ENCODE measurements around the gene TNIK. TPM values are rescaled to one million over a fixed set of nuclear protein-coding genes. Genes with fewer than 3 reads are reported as not detected.
"Not testable (repeated sequence)": the region's sequence is repeated elsewhere in the genome, so short reads cannot be mapped to it uniquely, and the experiment has no call there.

TNIK gene
- total RNA-seq, 1 experiment from 2014 or later = 8.7 TPM

DNA sequence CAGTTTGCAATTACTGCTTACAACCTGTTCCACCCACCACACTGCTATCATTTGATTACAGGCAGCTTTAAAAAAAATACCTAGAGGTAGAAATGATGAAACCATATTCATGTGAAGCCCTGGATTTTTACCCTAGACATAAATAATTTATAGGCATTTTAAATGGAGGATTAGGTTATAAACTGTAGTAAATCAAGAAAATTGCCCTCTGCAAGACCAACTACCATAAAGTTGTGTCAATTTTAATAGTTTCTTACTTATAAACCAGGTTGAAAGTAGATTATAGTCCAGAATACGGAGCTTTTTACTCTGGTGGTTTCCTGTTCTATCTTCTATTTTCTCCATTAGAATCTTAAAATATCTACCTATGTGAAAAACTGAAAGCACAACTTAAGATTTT, 13.9 kb downstream of the TNIK start:
- DNase-seq (ENCODE audit: low read depth) = no peak

DNA sequence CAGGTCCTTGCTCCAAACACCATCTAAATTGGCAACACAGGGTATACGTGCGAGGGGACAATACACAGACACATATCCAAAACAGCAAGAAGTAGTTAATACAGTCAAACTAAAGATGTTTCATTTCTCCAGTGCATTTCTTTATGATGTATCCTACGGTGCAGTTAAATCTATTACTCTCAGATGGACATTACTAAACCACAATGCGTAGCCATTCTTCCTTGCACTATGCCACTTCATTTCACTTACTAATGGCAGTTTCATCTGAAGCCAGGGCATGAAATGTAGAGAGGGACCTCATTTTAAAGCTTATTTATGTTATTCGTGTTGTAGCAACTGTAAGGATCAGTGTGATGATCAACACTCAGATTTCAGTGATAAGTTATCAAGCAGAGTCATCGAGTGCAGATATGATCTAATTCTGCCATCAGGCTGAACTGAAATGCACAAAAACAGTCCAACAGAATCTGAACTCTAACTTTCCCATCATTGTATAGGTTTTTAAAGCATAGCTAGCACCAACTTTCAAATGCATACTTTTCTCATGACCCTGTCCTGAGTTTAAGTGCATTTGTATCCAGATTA, 14.5 kb downstream of the TNIK start:
- no peak for DNase-seq (ENCODE audit: low read depth)

DNA sequence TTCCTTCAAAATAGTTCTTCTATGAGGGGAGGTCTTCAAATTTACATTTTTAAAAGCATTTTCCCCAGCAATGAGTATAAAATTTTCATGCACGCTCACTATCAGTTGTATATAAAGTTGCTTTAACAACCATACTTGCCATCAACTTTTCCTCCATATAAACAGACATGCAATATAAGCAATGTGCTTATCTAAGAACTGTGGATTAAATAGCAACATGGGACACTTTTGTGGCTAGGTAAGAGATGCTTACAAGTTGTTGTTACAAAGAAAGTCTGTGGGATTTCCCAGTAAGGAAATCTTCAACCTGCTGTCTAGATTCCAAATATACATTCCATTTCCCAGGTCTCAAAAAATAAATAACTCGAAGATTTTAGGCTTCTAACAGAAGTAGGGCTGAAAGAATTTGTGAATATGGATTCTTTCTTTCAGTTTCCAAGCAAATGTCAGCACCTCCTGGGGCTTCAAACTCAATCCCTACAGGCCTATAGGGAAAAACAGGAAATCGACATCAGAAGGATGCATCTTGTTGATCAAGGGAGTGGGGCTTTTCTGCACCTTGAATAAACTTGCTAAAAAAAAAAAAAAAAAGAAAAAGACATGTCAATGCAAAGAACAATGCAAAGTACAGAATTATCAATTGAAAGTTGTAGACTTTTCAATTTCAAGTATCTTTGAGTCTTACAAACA, 16.1 kb downstream of the TNIK start:
- no peak for DNase-seq (ENCODE audit: low read depth)

DNA sequence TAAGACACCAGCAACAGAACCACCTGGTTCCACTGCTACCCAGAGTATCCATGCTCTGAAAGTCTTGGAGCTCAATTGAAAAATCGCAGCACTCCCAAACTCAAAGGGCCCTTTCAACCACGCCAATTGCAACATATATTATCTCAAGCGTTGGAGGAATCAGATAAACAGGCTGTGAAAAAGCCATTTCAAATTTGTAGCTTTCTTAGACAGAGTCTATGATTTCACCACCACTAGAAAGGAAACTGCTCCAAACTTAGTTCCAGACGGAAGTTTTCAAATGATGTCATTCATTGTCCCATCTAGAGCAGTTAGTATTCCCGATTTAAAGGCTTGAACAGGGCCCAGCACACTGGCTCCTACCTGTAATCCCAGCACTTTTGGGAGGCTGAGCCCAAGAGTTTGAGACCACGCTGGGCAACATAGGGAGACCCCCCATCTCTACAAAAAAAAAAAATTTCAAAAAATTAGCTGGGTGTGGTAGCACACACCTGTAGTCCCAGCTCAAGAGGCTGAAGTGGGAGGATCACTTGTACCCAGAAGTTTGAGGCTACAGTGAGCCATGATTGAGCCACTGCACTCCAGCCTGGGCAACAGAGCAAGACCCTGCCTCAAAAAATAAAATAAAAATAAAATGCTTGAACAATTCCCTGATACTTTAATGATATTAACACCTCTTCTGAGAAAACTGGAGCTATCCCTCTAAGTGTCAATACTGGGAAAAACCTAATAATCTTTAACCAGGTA, 16.8 kb downstream of the TNIK start:
- no peak for DNase-seq (ENCODE audit: low read depth)

DNA sequence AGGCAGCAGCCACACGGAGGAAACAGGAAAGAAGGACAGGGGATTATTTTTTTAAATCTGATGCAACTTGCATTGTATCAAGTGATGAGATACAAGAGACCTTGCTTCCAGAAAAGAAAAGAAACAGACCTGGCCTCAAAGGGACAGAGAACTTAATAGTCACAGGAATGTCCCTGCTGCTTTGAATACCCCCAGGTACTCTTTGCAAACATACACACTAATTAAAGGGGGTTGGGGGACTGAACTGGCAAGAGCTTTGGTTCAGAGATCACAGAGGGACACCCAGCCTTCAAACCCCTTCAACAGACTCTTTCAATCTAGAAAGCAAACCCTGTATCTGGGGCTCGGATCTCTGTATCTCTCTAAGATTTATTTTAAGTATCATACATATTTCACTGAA, 18.0 kb downstream of the TNIK start:
- DNase-seq (ENCODE audit: low read depth) = no peak

DNA sequence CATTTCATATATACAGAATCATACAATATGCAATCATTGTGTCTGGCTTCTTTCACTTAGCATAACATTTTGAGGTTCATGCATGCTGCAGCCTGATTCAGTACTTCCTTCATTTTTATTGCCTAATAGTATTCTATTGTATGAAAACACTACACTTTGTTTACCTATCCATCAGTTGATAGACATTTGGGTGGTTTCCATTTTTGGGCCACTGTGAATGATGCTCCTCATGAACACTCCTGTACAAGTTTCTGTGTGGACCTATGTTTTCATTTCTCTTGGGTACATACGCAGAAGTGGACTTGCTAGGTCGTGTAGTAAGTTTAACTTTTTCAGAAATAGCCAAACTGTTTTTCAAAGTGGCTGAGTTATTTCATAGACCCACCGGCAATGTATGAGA, 18.8 kb downstream of the TNIK start:
- no peak for DNase-seq (ENCODE audit: low read depth)

DNA sequence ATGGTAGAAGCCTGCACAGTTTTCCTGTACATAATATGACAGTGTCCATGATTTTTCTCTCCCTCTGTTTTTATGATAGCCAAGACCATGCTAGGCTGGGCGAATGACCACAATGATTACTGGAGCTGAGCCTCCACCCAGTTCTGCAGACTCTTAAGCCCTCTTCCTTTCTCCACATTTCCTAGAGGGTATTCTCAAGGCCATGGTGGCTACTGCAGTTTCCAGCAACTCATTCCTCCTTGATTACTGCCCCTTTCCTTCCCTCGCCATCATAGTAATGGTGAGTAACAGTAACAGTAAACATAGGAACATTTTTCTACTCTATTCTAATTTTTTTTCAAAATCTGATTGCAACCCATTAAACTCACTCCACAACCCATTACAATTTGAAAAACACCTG, 20.2 kb downstream of the TNIK start:
- DNase-seq (ENCODE audit: low read depth) = no peak

DNA sequence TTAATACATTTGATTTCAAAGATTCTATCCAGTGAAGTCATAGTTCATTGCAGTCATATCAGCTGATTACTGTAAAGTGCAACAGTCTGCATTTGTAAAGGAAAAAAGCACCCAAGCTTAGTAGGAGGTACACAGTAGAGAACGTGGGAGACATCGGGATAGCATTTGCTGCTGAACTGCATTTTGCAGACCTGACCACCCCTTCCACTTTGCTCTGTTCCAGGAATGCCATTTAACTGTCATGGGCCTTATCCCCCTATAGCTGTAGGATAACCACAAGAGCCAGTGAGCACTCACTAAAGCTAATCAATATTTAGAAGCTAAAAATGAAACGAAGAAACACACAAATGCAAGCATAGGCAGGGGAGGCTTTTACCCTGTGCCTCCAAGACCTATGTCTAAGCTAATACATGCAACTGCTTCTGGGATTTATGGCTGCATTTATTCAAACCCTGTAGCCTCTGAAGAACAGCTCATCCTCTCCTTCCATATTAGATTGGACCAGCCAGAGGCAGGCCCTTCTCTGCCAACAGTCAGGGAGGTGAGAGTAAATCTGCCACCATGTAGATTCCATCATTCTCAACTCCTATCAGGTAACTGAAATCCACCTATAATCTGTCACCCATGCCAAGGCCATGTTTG, 23.0 kb downstream of the TNIK start:
- no peak for DNase-seq (ENCODE audit: low read depth)

DNA sequence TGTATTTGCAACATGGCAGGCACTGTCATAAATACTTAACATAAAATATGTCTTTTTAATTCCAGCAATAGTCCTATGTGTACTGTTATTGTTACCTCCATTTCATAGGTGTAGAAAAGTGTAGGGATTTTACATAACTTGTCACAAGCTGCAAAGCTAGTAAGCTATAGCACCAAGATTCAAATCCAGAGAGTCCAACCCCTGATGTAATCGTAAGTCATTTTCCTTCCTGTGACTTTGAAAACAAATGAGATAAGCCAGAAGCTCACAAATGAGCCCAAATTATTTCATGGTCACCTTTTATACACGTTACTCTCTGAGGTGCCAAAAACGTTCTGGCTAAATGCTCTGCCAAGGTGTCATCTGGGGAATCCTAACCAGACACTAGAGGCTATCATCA, 23.8 kb downstream of the TNIK start:
- DNase-seq (ENCODE audit: low read depth) = no peak

DNA sequence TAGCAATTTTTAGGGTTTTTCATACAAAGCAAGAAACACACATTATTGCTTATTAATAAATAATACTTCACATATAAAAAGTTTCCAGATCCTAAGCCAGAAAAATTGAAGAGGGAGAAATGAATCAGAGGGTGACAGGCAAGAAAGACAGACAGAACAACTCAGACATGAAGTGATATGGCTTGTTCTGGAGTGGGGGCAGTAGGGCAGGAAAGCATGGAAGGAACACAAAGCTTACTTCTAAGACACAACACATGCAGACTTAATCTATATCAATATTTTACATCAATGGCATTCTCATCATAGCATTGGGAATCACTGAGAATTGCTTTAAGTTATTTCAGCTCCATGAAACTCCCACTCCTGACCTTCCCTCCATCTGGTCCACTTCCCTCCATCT, 24.4 kb downstream of the TNIK start:
- DNase-seq (ENCODE audit: low read depth) = no peak

DNA sequence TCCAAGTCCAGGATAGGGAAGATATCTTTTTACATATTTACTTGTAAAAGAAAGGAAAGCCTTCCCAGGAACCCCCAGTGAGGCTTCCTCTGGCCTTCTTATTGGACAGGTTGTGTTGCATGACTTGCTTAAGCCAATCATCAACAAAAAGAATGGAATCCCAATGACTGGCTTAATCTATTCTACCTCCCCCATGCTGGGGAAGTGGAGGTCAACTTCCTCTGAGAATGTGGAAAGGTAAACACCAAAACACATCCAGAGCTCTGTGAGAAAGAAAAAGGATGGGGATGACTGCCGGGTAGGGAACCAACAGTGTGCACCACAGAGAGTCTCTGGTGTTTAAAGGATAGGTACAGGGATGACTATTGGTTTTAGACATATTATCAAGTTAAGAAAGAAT, 25.1 kb downstream of the TNIK start:
- DNase-seq (ENCODE audit: low read depth) = no peak

DNA sequence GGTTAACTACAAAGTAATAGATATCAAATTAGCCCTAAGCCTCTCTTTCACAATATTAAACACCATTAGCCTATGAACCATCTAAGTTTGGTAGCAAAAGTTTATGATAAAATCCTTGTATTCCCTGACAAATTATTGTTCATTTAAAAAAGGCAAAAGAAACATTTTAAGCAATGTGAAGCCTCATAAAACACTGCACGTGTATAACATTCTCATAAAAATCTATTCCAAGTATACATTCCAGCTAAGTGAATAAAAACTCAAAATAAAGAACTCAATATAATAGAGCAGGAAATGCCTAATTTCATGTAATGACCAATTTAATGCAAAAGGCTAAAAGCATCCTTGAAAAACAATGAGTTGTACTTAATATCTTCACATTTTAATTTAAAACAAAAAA, 27.7 kb downstream of the TNIK start:
- no peak for DNase-seq (ENCODE audit: low read depth)

DNA sequence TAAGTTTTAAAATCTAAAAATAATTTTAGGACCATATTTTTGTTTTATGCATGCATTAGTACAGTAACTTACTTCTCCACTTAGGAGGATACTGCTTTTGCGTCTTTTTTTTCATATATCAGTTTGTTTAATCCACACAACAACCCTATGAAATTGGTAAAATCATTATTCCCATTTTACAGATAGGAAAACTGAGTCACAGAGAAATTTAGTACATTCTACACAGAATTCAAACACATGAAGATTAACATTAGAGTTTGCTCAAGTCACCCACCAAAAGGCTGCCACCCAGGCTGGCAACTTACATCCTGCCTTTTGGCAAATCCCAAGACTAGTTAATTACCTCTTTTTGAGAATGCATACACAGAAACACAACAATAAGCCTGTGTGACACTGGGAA, 28.7 kb downstream of the TNIK start:
- DNase-seq (ENCODE audit: low read depth) = no peak

DNA sequence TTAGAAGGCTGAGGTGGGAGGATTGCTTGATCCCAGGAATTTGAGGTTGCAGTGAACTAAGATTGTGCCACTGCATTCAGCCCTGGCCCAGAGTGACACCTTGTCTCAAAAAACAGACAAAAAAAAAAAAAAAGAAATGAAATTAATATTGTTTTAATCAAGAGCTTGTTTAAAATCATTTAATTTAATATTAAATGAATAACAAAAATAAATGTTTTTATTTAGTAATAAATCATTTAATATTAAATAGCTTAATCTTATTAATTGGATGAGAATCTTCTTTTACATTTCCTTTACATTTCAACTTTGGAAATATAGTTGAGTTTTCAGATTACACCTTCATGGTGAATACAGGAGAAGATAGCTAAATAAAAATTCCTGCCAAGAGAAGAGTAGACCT, 29.7 kb downstream of the TNIK start:
- DNase-seq (ENCODE audit: low read depth) = no peak

DNA sequence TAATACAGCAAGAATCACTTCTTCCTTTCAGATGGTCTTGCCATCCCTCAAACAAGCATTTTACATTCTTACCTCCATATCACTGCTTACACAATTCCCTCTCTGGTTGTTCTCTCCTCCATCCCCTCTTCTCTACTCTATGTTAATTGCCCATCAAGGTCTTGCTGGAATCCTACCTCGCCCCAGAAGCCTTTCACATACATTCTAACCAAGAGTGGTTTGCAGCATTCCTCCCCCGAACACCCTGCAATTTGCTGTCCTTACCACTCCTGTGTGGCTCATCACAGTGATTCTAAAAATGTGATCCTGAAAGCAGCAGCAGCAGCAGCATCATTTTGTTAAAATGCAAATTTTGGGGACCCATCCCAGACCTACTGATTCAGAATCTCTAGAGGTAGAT, 30.6 kb downstream of the TNIK start:
- no peak for DNase-seq (ENCODE audit: low read depth)

DNA sequence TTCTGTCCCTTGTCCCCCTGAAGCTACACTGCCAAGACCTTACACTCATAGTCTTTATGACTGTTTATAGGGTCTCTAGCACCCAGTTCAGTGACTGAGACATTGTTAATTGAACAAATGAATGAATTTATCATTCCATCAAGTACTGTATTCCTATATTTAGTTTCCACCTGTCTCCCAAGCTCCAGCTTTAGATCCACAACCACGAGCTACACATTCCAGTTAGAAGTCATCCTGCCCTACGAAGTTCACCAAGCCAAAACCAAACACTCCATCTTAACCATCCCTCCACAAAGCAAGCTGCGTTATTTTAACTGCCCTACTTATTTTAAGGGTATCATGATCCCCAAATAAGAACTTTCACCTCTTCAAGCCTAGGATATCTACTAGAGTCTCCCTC, 31.3 kb downstream of the TNIK start:
- no peak for DNase-seq (ENCODE audit: low read depth)

DNA sequence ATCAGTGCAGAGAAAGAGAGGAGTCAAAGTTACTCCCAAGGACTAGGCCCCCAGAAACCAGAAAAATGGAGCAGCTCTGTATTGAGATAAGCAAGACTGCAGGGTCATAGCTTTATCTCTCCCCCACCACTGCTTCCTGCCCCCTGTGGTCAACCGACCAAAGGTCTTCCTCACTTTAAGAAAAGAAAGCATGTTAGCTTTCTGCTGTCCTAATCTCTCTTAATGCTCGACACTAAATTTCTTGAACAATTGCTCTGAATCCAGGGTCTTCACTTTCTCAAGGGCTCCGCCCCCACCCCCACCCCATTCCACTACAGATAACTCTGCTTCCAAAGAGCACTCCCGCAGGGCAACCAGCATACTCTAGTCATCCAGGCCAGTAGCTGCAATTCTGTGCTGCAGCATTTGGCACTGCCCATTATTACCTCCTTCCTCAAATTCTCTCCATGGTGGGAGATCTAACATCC, 31.9 kb downstream of the TNIK start:
- no peak for DNase-seq (ENCODE audit: low read depth)

DNA sequence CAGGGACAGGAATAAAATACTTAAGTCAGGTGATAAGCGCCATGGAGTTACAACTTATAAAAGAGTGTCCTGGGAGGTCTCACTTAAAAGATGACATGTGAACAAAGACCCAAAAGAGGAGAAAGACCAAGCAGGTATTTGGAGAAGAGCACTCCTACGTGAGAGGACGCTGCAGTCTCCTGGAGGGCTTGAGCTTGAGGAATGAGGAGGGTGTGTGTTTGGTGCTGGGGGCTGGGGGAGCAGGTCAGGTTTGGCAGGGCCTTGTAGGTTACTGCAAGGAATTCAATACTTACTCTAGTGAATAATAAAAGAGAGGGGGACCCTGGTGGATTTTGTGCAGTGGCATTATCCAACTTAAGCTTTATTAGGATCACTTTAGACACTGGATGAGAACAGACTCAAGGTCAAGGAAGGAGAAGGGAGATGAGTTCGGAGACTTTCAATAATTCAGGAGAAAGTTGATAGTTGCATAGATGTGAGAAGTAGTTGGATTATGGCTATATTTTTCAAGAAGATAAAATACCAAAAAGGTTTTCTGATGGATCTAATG, 32.4 kb downstream of the TNIK start:
- DNase-seq (ENCODE audit: low read depth) = no peak

DNA sequence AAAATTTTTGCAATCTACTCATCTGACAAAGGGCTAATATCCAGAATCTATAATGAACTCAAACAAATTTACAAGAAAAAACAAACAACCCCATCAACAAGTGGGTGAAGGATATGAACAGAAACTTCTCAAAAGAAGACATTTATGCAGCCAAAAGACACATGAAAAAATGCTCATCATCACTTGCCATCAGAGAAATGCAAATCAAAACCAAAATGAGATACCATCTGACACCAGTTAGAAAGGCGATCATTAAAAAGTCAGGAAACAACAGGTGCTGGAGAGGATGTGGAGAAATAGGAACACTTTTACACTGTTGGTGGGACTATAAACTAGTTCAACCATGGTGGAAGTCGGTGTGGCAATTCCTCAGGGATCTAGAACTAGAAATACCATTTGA, 36.1 kb downstream of the TNIK start:
- DNase-seq (ENCODE audit: low read depth) = not testable (repeated sequence)

DNA sequence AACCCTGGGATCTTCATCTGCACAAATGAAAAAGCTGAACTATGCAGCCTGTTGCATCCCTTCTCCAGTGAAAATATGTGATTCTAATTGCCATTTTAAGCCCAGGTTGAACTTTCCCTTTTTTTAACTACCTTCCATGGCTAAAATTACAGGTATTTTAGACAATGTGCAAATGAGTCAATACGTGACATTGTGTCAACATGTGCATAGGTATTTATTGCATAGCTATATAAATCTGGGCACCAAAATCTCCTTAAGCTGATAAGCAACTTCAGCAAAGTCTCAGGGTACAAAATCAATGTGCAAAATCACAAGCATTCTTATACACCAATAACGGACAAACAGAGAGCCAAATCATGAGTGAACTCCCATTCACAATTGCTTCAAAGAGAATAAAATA, 37.4 kb downstream of the TNIK start:
- DNase-seq (ENCODE audit: low read depth) = not testable (repeated sequence)

DNA sequence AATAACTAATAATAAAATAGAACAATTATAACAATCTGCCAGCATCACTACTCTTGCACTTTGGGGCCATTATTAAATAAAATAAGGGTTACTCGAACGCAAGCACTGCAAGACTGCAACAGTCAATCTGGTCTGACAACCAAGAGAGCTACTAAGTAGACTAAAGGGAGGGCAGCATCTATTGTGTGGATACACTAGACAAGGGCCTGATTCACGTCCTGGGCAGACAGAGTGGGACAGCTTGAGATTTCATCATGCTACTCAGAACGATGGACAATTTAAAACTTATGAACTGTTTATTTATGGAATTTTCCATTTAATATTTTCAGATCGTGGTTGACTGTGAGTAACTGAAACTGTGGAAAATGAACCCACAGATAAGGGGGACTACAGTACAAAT, 39.5 kb downstream of the TNIK start:
- no peak for DNase-seq (ENCODE audit: low read depth)

DNA sequence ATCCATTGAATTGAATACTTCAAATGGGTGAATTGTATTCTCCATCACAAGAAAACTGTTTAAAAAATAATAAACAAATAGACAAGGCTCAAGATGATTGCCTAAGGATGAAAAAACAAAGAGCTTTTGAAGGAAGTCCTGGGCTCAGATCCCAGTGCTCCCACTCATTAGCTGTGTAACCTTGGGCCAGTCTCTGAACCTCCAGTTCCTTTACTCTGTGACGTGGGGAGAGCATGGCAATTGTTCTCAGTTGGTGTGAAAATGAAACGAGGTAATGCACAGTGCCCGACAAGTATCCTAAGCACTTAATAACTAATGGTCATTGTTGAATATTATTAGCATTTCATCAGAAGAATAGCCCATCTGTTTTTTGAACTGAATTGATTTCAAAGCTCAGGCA, 40.7 kb downstream of the TNIK start:
- no peak for DNase-seq (ENCODE audit: low read depth)

All from Daoy (cell line).